NCI-H2029 (cell line): ENCODE results near the gene HAGHL.

Experiments
- DNase-seq: peaks from one replicate; lab custom pipeline; 2025; lab: John Stamatoyannopoulos, UW

HAGHL gene

GRCh38 chr16:759110-759910, 32.4 kb downstream of the HAGHL start:
- DNase-seq = no peak

- no peak for DNase-seq
These were observed 33.2 kb downstream of the HAGHL start for GRCh38 chr16:760065-760464.

GRCh38 chr16:760545-761343, 33.8 kb downstream of the HAGHL start, which contains the start of gene MSLN:
MSLN (plus strand) TSS chr16:760734; CDS start chr16:762681, 1,947 bp downstream.
- no peak for DNase-seq

GRCh38 chr16:761625-762513, 35.0 kb downstream of the HAGHL start:
- no peak for DNase-seq

GRCh38 chr16:762595-763268, 35.8 kb downstream of the HAGHL start:
- no peak for DNase-seq

- DNase-seq = no peak
These were observed 36.7 kb downstream of the HAGHL start for GRCh38 chr16:763369-764183.

- DNase-seq = no peak
These were observed 37.4 kb downstream of the HAGHL start for GRCh38 chr16:764184-764750.

GRCh38 chr16:764848-765487, 38.1 kb downstream of the HAGHL start:
- DNase-seq = no peak

- DNase-seq = no peak
These were observed 38.6 kb downstream of the HAGHL start for GRCh38 chr16:765488-765865.

- no peak for DNase-seq
These were observed 39.3 kb downstream of the HAGHL start for GRCh38 chr16:766008-766819.

GRCh38 chr16:766820-767640, 40.1 kb downstream of the HAGHL start:
- DNase-seq = no peak

- DNase-seq = no peak
These were observed 40.9 kb downstream of the HAGHL start for GRCh38 chr16:767743-768235.

- no peak for DNase-seq
These were observed 41.5 kb downstream of the HAGHL start for GRCh38 chr16:768428-768827.

- DNase-seq = no peak
These were observed 42.4 kb downstream of the HAGHL start for GRCh38 chr16:769184-769784.

- DNase-seq = no peak
These were observed 43.0 kb downstream of the HAGHL start for GRCh38 chr16:769934-770333.

GRCh38 chr16:770411-770810, 43.5 kb downstream of the HAGHL start:
- DNase-seq = no peak

- DNase-seq = no peak
These were observed 46.1 kb downstream of the HAGHL start for GRCh38 chr16:772959-773358.
